ENCODE data around the gene CNTN4.

DNA sequence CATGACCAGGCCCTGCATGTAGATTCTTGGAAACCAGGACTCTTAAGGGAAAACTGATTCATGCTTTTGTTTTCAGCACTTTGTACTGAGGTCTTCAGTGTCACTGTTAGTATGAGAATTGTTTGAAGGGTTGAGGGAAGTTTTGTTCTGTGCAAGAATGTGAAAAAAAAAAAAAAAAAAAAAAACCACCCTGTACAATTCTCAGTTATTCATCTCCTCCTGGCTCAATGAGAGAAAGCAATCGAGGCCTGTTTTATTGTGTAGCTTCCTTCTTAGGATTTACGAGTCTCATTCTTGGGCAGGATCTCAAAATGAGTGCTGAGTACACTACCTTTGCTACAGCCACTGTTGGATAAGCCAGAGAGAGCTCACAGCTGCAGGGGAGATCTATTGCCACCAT is 469.5 kb downstream of the CNTN4 start:
- TF ChIP-seq, protein P1, sequence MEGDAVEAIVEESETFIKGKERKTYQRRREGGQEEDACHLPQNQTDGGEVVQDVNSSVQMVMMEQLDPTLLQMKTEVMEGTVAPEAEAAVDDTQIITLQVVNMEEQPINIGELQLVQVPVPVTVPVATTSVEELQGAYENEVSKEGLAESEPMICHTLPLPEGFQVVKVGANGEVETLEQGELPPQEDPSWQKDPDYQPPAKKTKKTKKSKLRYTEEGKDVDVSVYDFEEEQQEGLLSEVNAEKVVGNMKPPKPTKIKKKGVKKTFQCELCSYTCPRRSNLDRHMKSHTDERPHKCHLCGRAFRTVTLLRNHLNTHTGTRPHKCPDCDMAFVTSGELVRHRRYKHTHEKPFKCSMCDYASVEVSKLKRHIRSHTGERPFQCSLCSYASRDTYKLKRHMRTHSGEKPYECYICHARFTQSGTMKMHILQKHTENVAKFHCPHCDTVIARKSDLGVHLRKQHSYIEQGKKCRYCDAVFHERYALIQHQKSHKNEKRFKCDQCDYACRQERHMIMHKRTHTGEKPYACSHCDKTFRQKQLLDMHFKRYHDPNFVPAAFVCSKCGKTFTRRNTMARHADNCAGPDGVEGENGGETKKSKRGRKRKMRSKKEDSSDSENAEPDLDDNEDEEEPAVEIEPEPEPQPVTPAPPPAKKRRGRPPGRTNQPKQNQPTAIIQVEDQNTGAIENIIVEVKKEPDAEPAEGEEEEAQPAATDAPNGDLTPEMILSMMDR (IDR thresholded peaks at IDR 0.05; ENCODE audit: low read length) = no peak
- TF ChIP-seq EZH2 (optimal IDR thresholded peaks at IDR 0.05; ENCODE audit: low read depth, low read length) = no peak
- no peak for TF ChIP-seq EZH2phosphoT487 (IDR thresholded peaks at IDR 0.05; ENCODE audit: low read length)
